Liver (tissue), 9 donors: ENCODE measurements around the gene VAMP1. TPM values are rescaled to one million over a fixed set of nuclear protein-coding genes. Genes with fewer than 3 reads are reported as not detected.

Experiments
- DNase-seq: peaks from one replicate; pipeline ENCODE4 v3.0.0-alpha.2; 2017; ENCODE audit warnings: low spot score
- H3K27ac ChIP-seq, 2 donors: one replicate each; pipeline ENCODE4 v1.7.0; 2013; ENCODE audit warnings: inconsistent platforms in 2 of 2, low read length in 2 of 2, control low read depth in 1 of 2, low read depth in 1 of 2, mild to moderate bottlenecking in 1 of 2
- H3K27me3 ChIP-seq, 4 donors: one replicate each; pipeline versions ENCODE4 v1.6.1 to v1.7.0; 2013; ENCODE audit warnings: low read length in 3 of 4, inconsistent platforms in 1 of 4, mild to moderate bottlenecking in 1 of 4, moderate library complexity in 1 of 4; ENCODE audit not compliant: control insufficient read depth in 4 of 4, insufficient read depth in 4 of 4
- H3K36me3 ChIP-seq, 4 donors: one replicate each; pipeline versions ENCODE4 v1.6.1 to v1.7.0; 2013; ENCODE audit warnings: low read length in 3 of 4, mild to moderate bottlenecking in 3 of 4, low read depth in 1 of 4, moderate library complexity in 1 of 4; ENCODE audit not compliant: control insufficient read depth in 4 of 4, insufficient read depth in 3 of 4
- H3K4me1 ChIP-seq, 4 donors: one replicate each; pipeline versions ENCODE4 v1.6.1 to v1.7.0; 2013; ENCODE audit warnings: low read length in 3 of 4, mild to moderate bottlenecking in 3 of 4, moderate library complexity in 1 of 4; ENCODE audit not compliant: control insufficient read depth in 4 of 4, insufficient read depth in 4 of 4
- H3K4me3 ChIP-seq, 3 donors: one replicate each; pipeline versions ENCODE4 v1.6.1 to v1.7.0; 2013; ENCODE audit warnings: low read length in 3 of 3, control low read depth in 1 of 3, low read depth in 1 of 3, mild to moderate bottlenecking in 1 of 3
- H3K9ac ChIP-seq, 2 donors: one replicate each; pipeline ENCODE4 v1.7.0; 2013; ENCODE audit warnings: low read length in 2 of 2, mild to moderate bottlenecking in 2 of 2, moderate library complexity in 2 of 2, control low read depth in 1 of 2, low read depth in 1 of 2
- H3K9me3 ChIP-seq, 4 donors: one replicate each; pipeline versions ENCODE4 v1.6.1 to v1.7.0; 2013; ENCODE audit warnings: low read length in 3 of 4; ENCODE audit not compliant: control insufficient read depth in 4 of 4
- ATF3 ChIP-seq: IDR thresholded peaks from 2 replicates; pipeline ENCODE4 v1.6.1; 2016; ENCODE audit warnings: antibody characterized with exemption
- CTCF ChIP-seq: fragments of 150-350 bp; IDR thresholded peaks from 2 replicates; pipeline ENCODE4 v1.5.1; 2017; ENCODE audit warnings: improper control_type of control experiment, low read depth, low read length; ENCODE audit not compliant: missing input control
- EGR1 ChIP-seq, 2 donors: IDR thresholded peaks; 2 replicates each; pipeline ENCODE4 v1.6.1; 2016 to 2018; ENCODE audit warnings: antibody characterized with exemption in 2 of 2, low read depth in 2 of 2
- FOXA2 ChIP-seq: IDR thresholded peaks from 2 replicates; pipeline ENCODE4 v1.6.1; 2016; ENCODE audit warnings: antibody characterized with exemption
- GABPA ChIP-seq, 2 donors: IDR thresholded peaks in 1 of 2; conservative IDR thresholded peaks in 1 of 2; 2 replicates each; pipeline ENCODE4 v1.6.1; 2016; ENCODE audit warnings: antibody characterized with exemption in 2 of 2, mild to moderate bottlenecking in 1 of 2, moderate library complexity in 1 of 2
- HNF4A ChIP-seq, 2 donors: conservative IDR thresholded peaks; 2 replicates each; pipeline ENCODE4 v1.6.1; 2016; ENCODE audit warnings: antibody characterized with exemption in 2 of 2, mild to moderate bottlenecking in 2 of 2
- HNF4G ChIP-seq: IDR thresholded peaks from 2 replicates; pipeline ENCODE4 v1.6.1; 2016; ENCODE audit warnings: antibody characterized with exemption
- JUND ChIP-seq, 2 donors: IDR thresholded peaks; 2 replicates each; pipeline ENCODE4 v1.6.1; 2016; ENCODE audit warnings: antibody characterized with exemption in 2 of 2
- MAX ChIP-seq: IDR thresholded peaks from 2 replicates; pipeline ENCODE4 v1.6.1; 2016; ENCODE audit warnings: antibody characterized with exemption
- RAD21 ChIP-seq, 2 donors: IDR thresholded peaks; 2 replicates each; pipeline ENCODE4 v1.6.1; 2016; ENCODE audit warnings: antibody characterized with exemption in 2 of 2, mild to moderate bottlenecking in 2 of 2
- REST ChIP-seq: IDR thresholded peaks from 2 replicates; pipeline ENCODE4 v1.6.1; 2016; ENCODE audit warnings: antibody characterized with exemption, mild to moderate bottlenecking
- RXRA ChIP-seq, 2 donors: IDR thresholded peaks; 2 replicates each; pipeline ENCODE4 v1.6.1; 2017 to 2018; ENCODE audit warnings: antibody characterized with exemption in 2 of 2, mild to moderate bottlenecking in 1 of 2
- SP1 ChIP-seq: IDR thresholded peaks from 2 replicates; pipeline ENCODE4 v1.6.1; 2018; ENCODE audit warnings: antibody characterized with exemption, mild to moderate bottlenecking
- TAF1 ChIP-seq: conservative IDR thresholded peaks from 2 replicates; pipeline ENCODE4 v1.6.1; 2016; ENCODE audit warnings: antibody characterized with exemption, mild to moderate bottlenecking
- YY1 ChIP-seq: IDR thresholded peaks from 2 replicates; pipeline ENCODE4 v1.6.1; 2016; ENCODE audit warnings: antibody characterized with exemption, mild to moderate bottlenecking
- ZBTB33 ChIP-seq: IDR thresholded peaks from 2 replicates; pipeline ENCODE4 v1.6.1; 2016; ENCODE audit warnings: antibody characterized with exemption
- WGBS: extraction: QIAGEN DNeasy Blood & Tissue Kit; methylation state at CpG from one replicate; pipeline ENCODE4 v1.1.7; 2013; 5-methylcytosine and 5-hydroxymethylcytosine counted together
- polyA plus RNA-seq, 2 donors: library from polyadenylated mRNA; stranded (reverse) in 1 of 2; unstranded in 1 of 2; fragments of 200-250 nt in 1 of 2; fragments of >200 nt in 1 of 2; fragmentation: Nextera tagmentation in 1 of 2; extraction: Ambion mirVana in 1 of 2; gene quantifications; one replicate each; pipeline versions ENCODE4 v1.2.1 to v1.2.3, GENCODE V29; 2013 to 2015
- total RNA-seq, 2 donors: library from RNA; depleted of rRNA; stranded (reverse); fragments of >200 nt; gene quantifications; one replicate each; pipeline ENCODE4 v1.2.3, GENCODE V29; 2014
- donor health status: healthy.
- donor health status: healthy.
- donor health status: healthy.
- donor health status: healthy.
- donor health status: healthy.

Gene VAMP1
- total and polyA plus RNA-seq, 4 donors: 2.4 to 6.4 (median 5.0) TPM

- H3K27ac ChIP-seq: no peak overlapping the region
- 69% methylated on average over 3 of the region's 3 CpGs for WGBS
- H3K9me3 ChIP-seq: no peaks in the 10 kb centered on the region
- no peak for DNase-seq
- H3K9ac ChIP-seq: no peak overlapping the region
- TF ChIP-seq MAX: no peak
- no peak for TF ChIP-seq HNF4G
- TF ChIP-seq ZBTB33: no peak
- no peak for TF ChIP-seq FOXA2
- no peak for TF ChIP-seq EGR1 (IDR thresholded peaks at IDR 0.05; ENCODE audit: low read depth in 2 of 2)
- TF ChIP-seq RXRA (IDR thresholded peaks at IDR 0.05): no peak
- TF ChIP-seq ATF3: no peak
- TF ChIP-seq SP1: no peak
- no peak for TF ChIP-seq CTCF
- TF ChIP-seq YY1: no peak
- no peak for TF ChIP-seq RAD21 (IDR thresholded peaks at IDR 0.05)
- no peak for TF ChIP-seq TAF1
- no peak for TF ChIP-seq GABPA (IDR thresholded peaks at IDR 0.05 in 1 of 2, conservative IDR thresholded peaks at IDR 0.05 in 1 of 2)
- TF ChIP-seq REST: no peak
- no peak for TF ChIP-seq JUND (IDR thresholded peaks at IDR 0.05)
- H3K4me3 ChIP-seq: no peak overlapping the region
- H3K27me3 ChIP-seq: no peaks in the 10 kb centered on the region
- peaks cover 17 to 69% (median 54%) of the 10 kb centered on the region in 4 donors for H3K36me3 ChIP-seq
- H3K4me1 ChIP-seq: no peaks in the 10 kb centered on the region
Measured at GRCh38 chr12:6520186-6520585, 49.7 kb upstream of the VAMP1 start.

- DNase-seq: no peak
- Histone ChIP-seq H3K4me1 (no peaks in the 10 kb centered on the region), H3K9ac (no peak overlapping the region), H3K27ac (no peak overlapping the region), H3K9me3 (no peaks in the 10 kb centered on the region), H3K4me3 (no peak overlapping the region), H3K36me3 (peaks cover 2 to 25% (median 12%) of the 10 kb centered on the region in 4 donors), H3K27me3 (no peaks in the 10 kb centered on the region)
- TF ChIP-seq RXRA (IDR thresholded peaks at IDR 0.05) (no peak), EGR1 (IDR thresholded peaks at IDR 0.05; ENCODE audit: low read depth in 2 of 2) (no peak), ZBTB33 (no peak), HNF4A (conservative IDR thresholded peaks at IDR 0.05) (no peak), YY1 (no peak), TAF1 (no peak), REST (no peak)
- WGBS: 85% methylated on average over 7 of the region's 7 CpGs
Measured at GRCh38 chr12:6508087-6508486, 37.6 kb upstream of the VAMP1 start.
